BLaER1 (cell line): ENCODE measurements around the gene TCF4.

ENCODE experiments used
- H3K27ac ChIP-seq: shearing (Covaris generic); formaldehyde crosslinking; 2 replicates; pipeline ENCODE4 v1.8.1; 2022
- H3K27me3 ChIP-seq: shearing (Covaris generic); formaldehyde crosslinking; 2 replicates; pipeline ENCODE4 v1.8.1; 2022
- H3K36me3 ChIP-seq: shearing (Covaris generic); formaldehyde crosslinking; 2 replicates; pipeline ENCODE4 v1.8.1; 2022
- H3K4me1 ChIP-seq: shearing (Covaris generic); formaldehyde crosslinking; 2 replicates; pipeline ENCODE4 v1.8.1; 2022
- H3K4me2 ChIP-seq: shearing (Covaris generic); formaldehyde crosslinking; 2 replicates; pipeline ENCODE4 v1.8.1; 2022
- H3K4me3 ChIP-seq: shearing (Covaris generic); formaldehyde crosslinking; 2 replicates; pipeline ENCODE4 v1.8.1; 2022
- H3K9ac ChIP-seq: shearing (Covaris generic); formaldehyde crosslinking; 2 replicates; pipeline ENCODE4 v1.8.1; 2022
- H3K9me3 ChIP-seq: shearing (Covaris generic); formaldehyde crosslinking; 2 replicates; pipeline ENCODE4 v1.8.1; 2022
- H4K20me1 ChIP-seq: shearing (Covaris generic); formaldehyde crosslinking; 2 replicates; pipeline ENCODE4 v1.8.1; 2022
- Cebpa-rat ChIP-seq: shearing (Covaris generic); IDR thresholded peaks from 2 replicates; pipeline ENCODE4 v1.8.1; 2022

TCF4 gene

DNA sequence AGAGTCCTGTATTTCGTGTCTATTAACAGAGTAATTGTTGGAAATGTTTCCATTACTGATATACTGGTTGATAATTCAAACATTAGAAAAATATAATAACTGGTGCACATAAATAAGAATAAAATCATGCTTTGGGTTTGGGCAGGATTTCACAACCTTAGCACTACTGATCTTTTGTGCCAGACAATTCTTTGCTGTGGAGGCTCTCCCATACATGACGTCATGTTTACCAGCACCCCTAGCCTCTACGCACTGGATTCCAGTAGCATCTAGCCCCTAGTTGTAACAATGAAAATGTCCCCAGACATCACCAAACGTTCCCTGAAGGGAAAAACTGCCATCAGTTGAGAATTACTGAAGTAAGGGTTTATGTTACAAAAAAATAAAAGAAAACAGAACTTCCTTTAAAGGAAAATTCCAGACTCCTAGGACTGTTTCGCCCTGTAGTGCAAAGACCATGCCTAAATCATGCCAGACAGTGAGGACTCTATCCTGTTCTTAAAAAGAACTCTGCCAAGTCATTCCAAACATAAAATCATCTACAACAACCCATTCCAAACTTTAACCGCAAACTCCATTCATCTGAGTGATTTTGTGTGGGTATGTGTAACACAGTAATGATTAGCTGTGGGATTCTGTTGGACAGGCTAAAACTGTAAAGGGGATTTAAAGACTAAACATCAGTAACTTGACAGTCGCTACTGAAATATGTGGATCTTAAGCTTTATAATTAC lies 315.3 kb downstream of the TCF4 start:
- H3K4me2 ChIP-seq: no peak overlapping the region
- H3K9ac ChIP-seq: no peak overlapping the region
- H3K4me1 ChIP-seq: peaks cover 7% of the 10 kb centered on the region; the same call in 1 of the 2 replicates
- no peak for TF ChIP-seq Cebpa-rat
- H3K27me3 ChIP-seq: no peaks in the 10 kb centered on the region
- no peak overlapping the region for H3K27ac ChIP-seq
- H3K9me3 ChIP-seq: no peaks in the 10 kb centered on the region
- peaks cover 97% of the 10 kb centered on the region for H4K20me1 ChIP-seq
- H3K36me3 ChIP-seq: peaks cover 97% of the 10 kb centered on the region
- no peak overlapping the region for H3K4me3 ChIP-seq

GRCh38 chr18:55269622-55270021 lies 318.4 kb downstream of the TCF4 start:
- peaks cover 100% of the 10 kb centered on the region for H4K20me1 ChIP-seq
- no peaks in the 10 kb centered on the region for H3K27me3 ChIP-seq
- H3K27ac ChIP-seq: no peak overlapping the region
- H3K36me3 ChIP-seq: peaks cover 100% of the 10 kb centered on the region
- no peak overlapping the region for H3K4me2 ChIP-seq
- no peak for TF ChIP-seq Cebpa-rat
- H3K9ac ChIP-seq: no peak overlapping the region
- H3K9me3 ChIP-seq: no peaks in the 10 kb centered on the region
- H3K4me3 ChIP-seq: no peak overlapping the region
- peaks cover 14% of the 10 kb centered on the region for H3K4me1 ChIP-seq

DNA sequence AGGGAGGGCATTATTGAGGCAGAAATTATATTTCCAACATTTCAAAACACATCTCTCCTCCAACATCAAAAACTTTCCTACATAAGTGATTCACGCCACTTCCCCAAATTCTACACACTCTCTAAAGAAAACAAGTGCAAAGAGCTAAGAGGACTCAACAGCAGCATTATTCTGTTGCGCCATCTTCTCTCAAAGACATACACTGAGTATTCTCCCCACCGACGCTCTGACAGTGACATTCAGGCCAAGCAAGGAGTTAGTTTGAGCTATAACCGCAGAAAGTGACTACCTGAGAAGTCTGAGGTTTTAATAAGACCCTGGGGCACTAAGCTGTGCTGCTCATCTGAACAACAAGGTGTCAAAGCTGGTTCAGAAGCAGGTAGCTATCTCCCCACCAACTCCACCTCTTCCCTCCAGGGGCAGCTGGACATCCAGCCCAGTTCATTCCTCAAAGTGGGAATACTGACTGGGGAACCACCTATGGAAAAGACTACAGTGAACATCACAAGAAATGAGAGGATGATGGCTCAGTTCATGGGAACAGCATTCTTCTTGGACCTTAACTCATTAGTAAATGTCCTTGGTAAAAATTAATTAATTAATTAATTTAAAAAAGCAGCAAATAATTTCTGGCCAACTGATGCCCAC lies 319.2 kb downstream of the TCF4 start:
- peaks cover 99% of the 10 kb centered on the region for H3K36me3 ChIP-seq
- no peak for TF ChIP-seq Cebpa-rat
- H3K4me2 ChIP-seq: no peak overlapping the region

GRCh38 chr18:55268151-55268601 lies 319.8 kb downstream of the TCF4 start:
- Histone ChIP-seq H4K20me1 (peaks cover 100% of the 10 kb centered on the region), H3K27ac (no peak overlapping the region), H3K4me1 (peaks cover 14% of the 10 kb centered on the region), H3K36me3 (peaks cover 99% of the 10 kb centered on the region), H3K27me3 (no peaks in the 10 kb centered on the region), H3K4me2 (no peak overlapping the region), H3K4me3 (no peak overlapping the region), H3K9ac (no peak overlapping the region), H3K9me3 (no peaks in the 10 kb centered on the region)
- no peak for TF ChIP-seq Cebpa-rat

More for the DNA sequence above, 319.2 kb downstream of the TCF4 start:
- peaks cover 14% of the 10 kb centered on the region for H3K4me1 ChIP-seq
- no peaks in the 10 kb centered on the region for H3K9me3 ChIP-seq
- no peaks in the 10 kb centered on the region for H3K27me3 ChIP-seq
- no peak overlapping the region for H3K9ac ChIP-seq
- H3K27ac ChIP-seq: no peak overlapping the region
- H3K4me3 ChIP-seq: no peak overlapping the region
- H4K20me1 ChIP-seq: peaks cover 100% of the 10 kb centered on the region

- no peaks in the 10 kb centered on the region for H3K27me3 ChIP-seq
- H3K4me1 ChIP-seq: peaks cover 14% of the 10 kb centered on the region
- no peak overlapping the region for H3K4me2 ChIP-seq
- peaks cover 99% of the 10 kb centered on the region for H3K36me3 ChIP-seq
- TF ChIP-seq Cebpa-rat: no peak
- H3K9ac ChIP-seq: no peak overlapping the region
- peaks cover 100% of the 10 kb centered on the region for H4K20me1 ChIP-seq
- no peaks in the 10 kb centered on the region for H3K9me3 ChIP-seq
- no peak overlapping the region for H3K4me3 ChIP-seq
- H3K27ac ChIP-seq: no peak overlapping the region
These were observed 321.0 kb downstream of the TCF4 start for GRCh38 chr18:55266981-55267380.

- H3K27me3 ChIP-seq: no peaks in the 10 kb centered on the region
- no peaks in the 10 kb centered on the region for H3K9me3 ChIP-seq
- peaks cover 14% of the 10 kb centered on the region for H3K4me1 ChIP-seq
- no peak for TF ChIP-seq Cebpa-rat
- peaks cover 98% of the 10 kb centered on the region for H4K20me1 ChIP-seq
- no peak overlapping the region for H3K4me2 ChIP-seq
- no peak overlapping the region for H3K4me3 ChIP-seq
- no peak overlapping the region for H3K27ac ChIP-seq
- H3K36me3 ChIP-seq: peaks cover 99% of the 10 kb centered on the region
- no peak overlapping the region for H3K9ac ChIP-seq
These were observed 322.0 kb downstream of the TCF4 start for GRCh38 chr18:55265984-55266383.

DNA sequence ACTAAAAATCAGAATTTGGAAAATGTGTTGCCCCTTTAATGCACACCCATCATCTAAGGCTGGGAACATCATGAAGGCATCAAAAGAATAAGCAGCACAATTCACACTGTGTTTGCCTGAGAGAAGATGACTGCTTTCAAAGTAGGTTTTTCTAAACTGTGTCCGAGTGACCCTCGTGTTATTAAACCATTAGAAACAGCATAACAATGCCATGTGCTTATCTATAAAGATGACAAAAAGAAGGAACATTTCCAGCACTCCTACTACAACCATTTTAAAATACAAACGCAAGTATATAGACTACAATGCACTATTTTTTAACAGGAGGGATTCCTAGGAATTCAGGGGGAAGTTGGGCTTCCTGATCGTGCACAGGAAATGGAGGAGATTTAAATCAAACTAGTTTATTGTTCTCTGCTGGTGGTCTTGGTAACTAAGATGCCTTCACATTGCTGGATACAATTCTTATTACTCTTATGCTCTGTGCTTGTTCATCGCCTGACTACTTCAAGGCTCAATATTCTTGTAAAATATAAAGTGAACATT lies 322.8 kb downstream of the TCF4 start:
- Histone ChIP-seq H3K4me1 (peaks cover 14% of the 10 kb centered on the region), H3K9ac (no peak overlapping the region), H3K27me3 (no peaks in the 10 kb centered on the region), H4K20me1 (peaks cover 98% of the 10 kb centered on the region), H3K36me3 (peaks cover 99% of the 10 kb centered on the region), H3K4me3 (no peak overlapping the region), H3K27ac (no peak overlapping the region), H3K4me2 (no peak overlapping the region), H3K9me3 (no peaks in the 10 kb centered on the region)
- TF ChIP-seq Cebpa-rat: no peak

- H3K9me3 ChIP-seq: no peaks in the 10 kb centered on the region
- no peak overlapping the region for H3K27ac ChIP-seq
- no peak overlapping the region for H3K4me3 ChIP-seq
- H4K20me1 ChIP-seq: peaks cover 95% of the 10 kb centered on the region
- H3K27me3 ChIP-seq: no peaks in the 10 kb centered on the region
- no peak overlapping the region for H3K9ac ChIP-seq
- peaks cover 14% of the 10 kb centered on the region for H3K4me1 ChIP-seq
- no peak overlapping the region for H3K4me2 ChIP-seq
- no peak for TF ChIP-seq Cebpa-rat
- peaks cover 99% of the 10 kb centered on the region for H3K36me3 ChIP-seq
These were observed 323.9 kb downstream of the TCF4 start for GRCh38 chr18:55264108-55264507.

DNA sequence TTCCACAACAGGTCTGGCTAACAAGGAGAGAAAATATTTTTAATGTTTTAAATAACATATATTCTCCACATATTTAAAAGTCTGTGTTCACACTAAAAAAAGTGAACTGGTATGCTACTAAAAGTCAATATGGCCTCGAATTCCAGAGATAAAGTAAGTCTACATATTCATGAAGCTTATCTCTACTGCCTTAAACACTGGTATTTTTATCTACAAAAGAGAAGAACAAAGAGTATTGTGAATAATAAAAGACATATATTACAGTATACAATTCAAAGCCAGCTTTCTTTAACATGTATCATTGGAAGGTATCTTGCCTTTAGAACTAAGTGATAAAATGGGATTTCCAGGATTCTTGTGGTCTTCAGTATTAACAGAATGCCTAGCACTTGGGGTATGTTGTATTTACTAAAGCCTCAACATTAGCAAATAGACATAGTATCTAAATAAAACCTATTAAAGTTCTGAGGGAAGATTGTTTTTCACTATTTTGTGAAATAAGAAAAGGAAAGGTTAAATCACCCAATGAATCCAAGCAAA lies 325.9 kb downstream of the TCF4 start:
- peaks cover 8% of the 10 kb centered on the region; the same call in 1 of the 2 replicates for H3K4me1 ChIP-seq
- H3K4me2 ChIP-seq: no peak overlapping the region
- H3K36me3 ChIP-seq: peaks cover 97% of the 10 kb centered on the region
- no peak overlapping the region for H3K9ac ChIP-seq
- H3K27me3 ChIP-seq: no peaks in the 10 kb centered on the region
- H4K20me1 ChIP-seq: peaks cover 79% of the 10 kb centered on the region
- H3K9me3 ChIP-seq: no peaks in the 10 kb centered on the region
- no peak overlapping the region for H3K27ac ChIP-seq
- no peak for TF ChIP-seq Cebpa-rat
- H3K4me3 ChIP-seq: no peak overlapping the region

GRCh38 chr18:55261253-55261652 lies 326.7 kb downstream of the TCF4 start:
- Histone ChIP-seq H3K4me3 (no peak overlapping the region), H3K27me3 (no peaks in the 10 kb centered on the region), H3K27ac (no peak overlapping the region), H3K4me2 (no peak overlapping the region), H4K20me1 (peaks cover 79% of the 10 kb centered on the region), H3K9ac (no peak overlapping the region), H3K4me1 (peaks cover 2% of the 10 kb centered on the region; the same call in 1 of the 2 replicates), H3K36me3 (peaks cover 97% of the 10 kb centered on the region), H3K9me3 (no peaks in the 10 kb centered on the region)
- no peak for TF ChIP-seq Cebpa-rat
